GM12878 (cell line): Measurements from ENCODE around the gene RGS16.

Source experiments
- EZH2 ChIP-seq: IDR thresholded peaks from 2 replicates; pipeline ENCODE4 v1.6.1; 2012; ENCODE audit warnings: low read depth, mild to moderate bottlenecking, control low read depth, inconsistent platforms, low read length, borderline replicate concordance; ENCODE audit not compliant: control insufficient read depth
- MEF2A ChIP-seq: IDR thresholded peaks from 2 replicates; pipeline ENCODE4 v1.6.1; 2011; ENCODE audit warnings: low read depth, mild to moderate bottlenecking, low read length, moderate library complexity; ENCODE audit not compliant: insufficient read depth
- POLR2A ChIP-seq: IDR thresholded peaks from 2 replicates; pipeline ENCODE4 v1.6.1; 2011; ENCODE audit warnings: low read depth, mild to moderate bottlenecking, low read length
- POLR2AphosphoS5 ChIP-seq: IDR thresholded peaks from 2 replicates; pipeline ENCODE4 v1.6.1; 2011; ENCODE audit warnings: mild to moderate bottlenecking, low read length, inconsistent platforms
- WRNIP1 ChIP-seq: IDR thresholded peaks from 2 replicates; pipeline ENCODE4 v1.6.1; 2011; ENCODE audit warnings: low read depth, low read length, improper control_type of control experiment, borderline replicate concordance
- YY1 ChIP-seq: IDR thresholded peaks from 2 replicates; pipeline ENCODE4 v1.6.1; 2011; ENCODE audit warnings: low read depth, mild to moderate bottlenecking, low read length
- TF ChIP-seq, protein P1 (sequence below): IDR thresholded peaks from 2 replicates; pipeline ENCODE4 v1.6.1; 2012; ENCODE audit warnings: improper control_type of control experiment, low read depth, low read length; ENCODE audit not compliant: insufficient replicate concordance
- TF ChIP-seq, protein P2 (sequence below): IDR thresholded peaks from 2 replicates; pipeline ENCODE4 v1.6.1; 2011; ENCODE audit warnings: low read depth, low read length, improper control_type of control experiment, borderline replicate concordance
- TF ChIP-seq, protein P3 (sequence below): IDR thresholded peaks from 2 replicates; pipeline ENCODE4 v1.6.1; 2011; ENCODE audit warnings: mild to moderate bottlenecking, low read depth, low read length, moderate library complexity; ENCODE audit not compliant: insufficient replicate concordance
- TF ChIP-seq, protein P4 (sequence below): IDR thresholded peaks from 2 replicates; pipeline ENCODE4 v1.6.1; 2012; ENCODE audit warnings: low read length, inconsistent platforms
- TF ChIP-seq, protein P5 (sequence below), 3 experiments: IDR thresholded peaks in 2 of 3; conservative IDR thresholded peaks in 1 of 3; 2 replicates each; pipeline ENCODE4 v1.5.1; 2011; ENCODE audit warnings: low read depth in 3 of 3, low read length in 3 of 3, mild to moderate bottlenecking in 3 of 3, control low read depth in 2 of 3, moderate library complexity in 2 of 3, inconsistent platforms in 1 of 3, mixed read lengths in 1 of 3; ENCODE audit not compliant: control insufficient read depth in 2 of 3, insufficient read depth in 1 of 3; ENCODE audit errors: extremely low read depth in 1 of 3

DNA sequence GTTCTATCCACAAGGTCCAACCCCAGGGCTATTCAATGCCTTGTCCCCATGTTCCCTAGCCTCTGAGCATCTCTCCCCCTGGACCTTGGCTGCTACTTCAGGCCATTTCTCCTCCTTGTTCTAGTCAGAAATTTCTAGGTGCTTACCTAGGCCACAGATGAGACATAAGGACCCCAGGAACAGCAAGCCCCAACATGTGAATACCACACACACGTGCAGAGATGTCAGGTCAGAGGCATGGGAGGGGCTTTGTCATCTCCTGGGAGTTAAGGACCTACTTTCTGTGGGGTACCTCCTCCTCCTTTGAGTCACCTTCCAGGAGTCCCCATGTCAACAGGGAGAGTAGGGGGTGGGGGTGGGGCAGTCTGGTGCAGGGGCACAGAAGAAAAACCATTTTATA, 7.1 kb upstream of the RGS16 start:
- TF ChIP-seq, protein P1, sequence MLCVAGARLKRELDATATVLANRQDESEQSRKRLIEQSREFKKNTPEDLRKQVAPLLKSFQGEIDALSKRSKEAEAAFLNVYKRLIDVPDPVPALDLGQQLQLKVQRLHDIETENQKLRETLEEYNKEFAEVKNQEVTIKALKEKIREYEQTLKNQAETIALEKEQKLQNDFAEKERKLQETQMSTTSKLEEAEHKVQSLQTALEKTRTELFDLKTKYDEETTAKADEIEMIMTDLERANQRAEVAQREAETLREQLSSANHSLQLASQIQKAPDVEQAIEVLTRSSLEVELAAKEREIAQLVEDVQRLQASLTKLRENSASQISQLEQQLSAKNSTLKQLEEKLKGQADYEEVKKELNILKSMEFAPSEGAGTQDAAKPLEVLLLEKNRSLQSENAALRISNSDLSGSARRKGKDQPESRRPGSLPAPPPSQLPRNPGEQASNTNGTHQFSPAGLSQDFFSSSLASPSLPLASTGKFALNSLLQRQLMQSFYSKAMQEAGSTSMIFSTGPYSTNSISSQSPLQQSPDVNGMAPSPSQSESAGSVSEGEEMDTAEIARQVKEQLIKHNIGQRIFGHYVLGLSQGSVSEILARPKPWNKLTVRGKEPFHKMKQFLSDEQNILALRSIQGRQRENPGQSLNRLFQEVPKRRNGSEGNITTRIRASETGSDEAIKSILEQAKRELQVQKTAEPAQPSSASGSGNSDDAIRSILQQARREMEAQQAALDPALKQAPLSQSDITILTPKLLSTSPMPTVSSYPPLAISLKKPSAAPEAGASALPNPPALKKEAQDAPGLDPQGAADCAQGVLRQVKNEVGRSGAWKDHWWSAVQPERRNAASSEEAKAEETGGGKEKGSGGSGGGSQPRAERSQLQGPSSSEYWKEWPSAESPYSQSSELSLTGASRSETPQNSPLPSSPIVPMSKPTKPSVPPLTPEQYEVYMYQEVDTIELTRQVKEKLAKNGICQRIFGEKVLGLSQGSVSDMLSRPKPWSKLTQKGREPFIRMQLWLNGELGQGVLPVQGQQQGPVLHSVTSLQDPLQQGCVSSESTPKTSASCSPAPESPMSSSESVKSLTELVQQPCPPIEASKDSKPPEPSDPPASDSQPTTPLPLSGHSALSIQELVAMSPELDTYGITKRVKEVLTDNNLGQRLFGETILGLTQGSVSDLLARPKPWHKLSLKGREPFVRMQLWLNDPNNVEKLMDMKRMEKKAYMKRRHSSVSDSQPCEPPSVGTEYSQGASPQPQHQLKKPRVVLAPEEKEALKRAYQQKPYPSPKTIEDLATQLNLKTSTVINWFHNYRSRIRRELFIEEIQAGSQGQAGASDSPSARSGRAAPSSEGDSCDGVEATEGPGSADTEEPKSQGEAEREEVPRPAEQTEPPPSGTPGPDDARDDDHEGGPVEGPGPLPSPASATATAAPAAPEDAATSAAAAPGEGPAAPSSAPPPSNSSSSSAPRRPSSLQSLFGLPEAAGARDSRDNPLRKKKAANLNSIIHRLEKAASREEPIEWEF = no peak
- TF ChIP-seq MEF2A = no peak
- TF ChIP-seq POLR2A = no peak
- TF ChIP-seq, protein P2, sequence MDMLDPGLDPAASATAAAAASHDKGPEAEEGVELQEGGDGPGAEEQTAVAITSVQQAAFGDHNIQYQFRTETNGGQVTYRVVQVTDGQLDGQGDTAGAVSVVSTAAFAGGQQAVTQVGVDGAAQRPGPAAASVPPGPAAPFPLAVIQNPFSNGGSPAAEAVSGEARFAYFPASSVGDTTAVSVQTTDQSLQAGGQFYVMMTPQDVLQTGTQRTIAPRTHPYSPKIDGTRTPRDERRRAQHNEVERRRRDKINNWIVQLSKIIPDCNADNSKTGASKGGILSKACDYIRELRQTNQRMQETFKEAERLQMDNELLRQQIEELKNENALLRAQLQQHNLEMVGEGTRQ = no peak
- TF ChIP-seq WRNIP1 = no peak
- TF ChIP-seq, protein P3, sequence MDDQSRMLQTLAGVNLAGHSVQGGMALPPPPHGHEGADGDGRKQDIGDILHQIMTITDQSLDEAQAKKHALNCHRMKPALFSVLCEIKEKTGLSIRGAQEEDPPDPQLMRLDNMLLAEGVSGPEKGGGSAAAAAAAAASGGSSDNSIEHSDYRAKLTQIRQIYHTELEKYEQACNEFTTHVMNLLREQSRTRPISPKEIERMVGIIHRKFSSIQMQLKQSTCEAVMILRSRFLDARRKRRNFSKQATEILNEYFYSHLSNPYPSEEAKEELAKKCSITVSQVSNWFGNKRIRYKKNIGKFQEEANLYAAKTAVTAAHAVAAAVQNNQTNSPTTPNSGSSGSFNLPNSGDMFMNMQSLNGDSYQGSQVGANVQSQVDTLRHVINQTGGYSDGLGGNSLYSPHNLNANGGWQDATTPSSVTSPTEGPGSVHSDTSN = no peak
- TF ChIP-seq, protein P4, sequence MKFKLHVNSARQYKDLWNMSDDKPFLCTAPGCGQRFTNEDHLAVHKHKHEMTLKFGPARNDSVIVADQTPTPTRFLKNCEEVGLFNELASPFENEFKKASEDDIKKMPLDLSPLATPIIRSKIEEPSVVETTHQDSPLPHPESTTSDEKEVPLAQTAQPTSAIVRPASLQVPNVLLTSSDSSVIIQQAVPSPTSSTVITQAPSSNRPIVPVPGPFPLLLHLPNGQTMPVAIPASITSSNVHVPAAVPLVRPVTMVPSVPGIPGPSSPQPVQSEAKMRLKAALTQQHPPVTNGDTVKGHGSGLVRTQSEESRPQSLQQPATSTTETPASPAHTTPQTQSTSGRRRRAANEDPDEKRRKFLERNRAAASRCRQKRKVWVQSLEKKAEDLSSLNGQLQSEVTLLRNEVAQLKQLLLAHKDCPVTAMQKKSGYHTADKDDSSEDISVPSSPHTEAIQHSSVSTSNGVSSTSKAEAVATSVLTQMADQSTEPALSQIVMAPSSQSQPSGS = no peak
- no peak for TF ChIP-seq YY1
- TF ChIP-seq POLR2AphosphoS5 = no peak
- TF ChIP-seq, protein P5, sequence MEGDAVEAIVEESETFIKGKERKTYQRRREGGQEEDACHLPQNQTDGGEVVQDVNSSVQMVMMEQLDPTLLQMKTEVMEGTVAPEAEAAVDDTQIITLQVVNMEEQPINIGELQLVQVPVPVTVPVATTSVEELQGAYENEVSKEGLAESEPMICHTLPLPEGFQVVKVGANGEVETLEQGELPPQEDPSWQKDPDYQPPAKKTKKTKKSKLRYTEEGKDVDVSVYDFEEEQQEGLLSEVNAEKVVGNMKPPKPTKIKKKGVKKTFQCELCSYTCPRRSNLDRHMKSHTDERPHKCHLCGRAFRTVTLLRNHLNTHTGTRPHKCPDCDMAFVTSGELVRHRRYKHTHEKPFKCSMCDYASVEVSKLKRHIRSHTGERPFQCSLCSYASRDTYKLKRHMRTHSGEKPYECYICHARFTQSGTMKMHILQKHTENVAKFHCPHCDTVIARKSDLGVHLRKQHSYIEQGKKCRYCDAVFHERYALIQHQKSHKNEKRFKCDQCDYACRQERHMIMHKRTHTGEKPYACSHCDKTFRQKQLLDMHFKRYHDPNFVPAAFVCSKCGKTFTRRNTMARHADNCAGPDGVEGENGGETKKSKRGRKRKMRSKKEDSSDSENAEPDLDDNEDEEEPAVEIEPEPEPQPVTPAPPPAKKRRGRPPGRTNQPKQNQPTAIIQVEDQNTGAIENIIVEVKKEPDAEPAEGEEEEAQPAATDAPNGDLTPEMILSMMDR (IDR thresholded peaks at IDR 0.05 in 2 of 3, conservative IDR thresholded peaks at IDR 0.05 in 1 of 3; ENCODE audit: control insufficient read depth in 2 of 3, extremely low read depth in 1 of 3, insufficient read depth in 1 of 3, low read depth in 3 of 3, low read length in 3 of 3) = no peak
- TF ChIP-seq EZH2 = no peak
